ENCODE measurements around the gene C19orf81.

Gene C19orf81

GRCh38 chr19:50701367-50701985, 52.2 kb downstream of the C19orf81 start:
- H3K9me3 Mint-ChIP-seq: no peaks in the 10 kb centered on the region
- peaks cover 24% of the 10 kb centered on the region for H3K27me3 Mint-ChIP-seq (ENCODE audit: low read depth)
- no peaks in the 10 kb centered on the region for H3K4me1 Mint-ChIP-seq (ENCODE audit: low read depth)
- no peak overlapping the region for H3K27ac Mint-ChIP-seq
- H3K4me3 Mint-ChIP-seq: no peak overlapping the region
- H3K36me3 Mint-ChIP-seq (ENCODE audit: low read depth): no peaks in the 10 kb centered on the region

DNA sequence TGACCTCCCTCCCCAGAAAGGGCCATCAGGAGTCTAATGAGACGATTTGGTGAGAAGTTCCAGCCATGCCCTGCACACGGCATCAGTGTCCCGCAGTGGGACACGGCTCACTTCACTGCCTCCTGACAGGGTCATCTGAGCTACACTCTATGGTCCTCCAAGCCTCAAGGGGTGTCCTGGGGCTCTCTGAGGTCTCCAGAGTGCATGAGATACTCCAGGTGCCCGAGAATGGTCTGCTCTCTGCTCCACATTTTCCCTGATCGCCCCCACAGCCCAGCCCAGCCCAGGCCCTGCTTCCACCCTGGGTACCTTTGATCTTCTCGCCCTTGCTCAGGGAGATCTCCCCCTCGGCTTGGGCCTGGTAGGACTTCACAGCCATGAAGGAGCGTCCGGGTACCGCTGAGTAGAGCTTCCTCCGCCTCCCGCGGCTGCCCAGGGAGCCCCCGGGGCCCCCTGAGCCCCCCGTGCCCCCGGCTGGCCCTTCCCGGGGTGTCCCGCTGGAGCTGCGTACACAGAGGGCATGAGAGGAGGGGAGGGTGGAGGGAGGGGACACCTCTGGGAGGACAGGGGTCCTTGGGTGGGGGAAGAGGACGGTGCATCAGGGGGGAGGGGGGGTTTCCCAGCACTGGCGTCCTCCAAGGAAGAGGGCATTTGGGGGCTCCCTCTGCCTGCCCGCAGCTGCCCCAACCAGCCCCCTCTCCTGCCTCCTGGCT, 53.1 kb downstream of the C19orf81 start:
- Mint-ChIP-seq H3K27me3 (ENCODE audit: low read depth) (peaks cover 19% of the 10 kb centered on the region), H3K27ac (no peak overlapping the region), H3K36me3 (ENCODE audit: low read depth) (no peaks in the 10 kb centered on the region), H3K9me3 (no peaks in the 10 kb centered on the region), H3K4me3 (no peak overlapping the region), H3K4me1 (ENCODE audit: low read depth) (no peaks in the 10 kb centered on the region)

DNA sequence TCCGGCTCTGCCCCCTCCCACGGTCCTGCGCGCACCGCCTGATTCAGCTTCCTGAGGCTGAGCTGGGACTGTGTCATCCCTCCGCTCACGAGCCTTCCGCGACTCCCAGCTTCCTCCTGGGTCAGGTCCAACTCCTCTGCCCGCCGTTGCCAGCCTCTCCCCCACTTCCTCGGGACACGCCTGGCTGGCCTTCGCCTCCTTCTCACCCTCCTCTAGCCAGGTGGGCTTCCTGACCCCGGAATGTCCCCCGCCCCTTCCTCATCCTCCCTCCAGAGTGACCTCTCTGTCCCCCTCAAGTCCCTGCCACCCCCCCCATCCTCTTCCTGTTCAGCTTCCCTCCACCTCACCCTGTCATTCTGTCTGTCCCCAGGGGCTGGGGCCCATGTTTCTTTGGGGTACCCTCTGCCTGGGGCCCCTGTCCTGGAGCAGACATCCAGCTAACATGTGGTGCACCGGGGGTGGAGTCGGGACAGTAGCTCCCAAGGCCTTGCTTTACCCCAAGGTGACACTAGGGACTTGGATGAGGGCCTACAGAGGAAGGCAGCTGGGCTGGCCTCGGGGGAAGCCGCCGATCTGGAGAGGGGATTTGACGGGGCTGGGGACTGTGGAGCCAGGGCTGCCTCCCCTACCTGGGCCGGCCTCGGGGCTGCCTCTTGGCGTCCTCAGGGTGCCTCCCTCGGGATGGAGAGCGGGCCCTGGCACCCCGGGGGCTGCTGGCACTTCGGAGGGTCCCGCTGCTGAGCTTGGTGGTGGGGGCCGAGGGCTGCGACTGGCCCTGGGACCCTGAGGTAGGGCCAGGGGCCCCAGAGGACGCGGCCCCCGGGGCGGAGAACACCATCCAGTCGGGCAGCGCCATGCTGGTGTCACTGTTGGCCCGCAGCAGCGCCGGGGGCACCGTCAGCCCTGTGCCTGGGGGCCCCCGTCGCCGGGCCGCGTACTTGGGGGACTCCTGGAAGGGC, 53.9 kb downstream of the C19orf81 start:
- no peak overlapping the region for H3K27ac Mint-ChIP-seq
- no peaks in the 10 kb centered on the region for H3K9me3 Mint-ChIP-seq
- H3K4me1 Mint-ChIP-seq (ENCODE audit: low read depth): no peaks in the 10 kb centered on the region
- peaks cover 11% of the 10 kb centered on the region for H3K27me3 Mint-ChIP-seq (ENCODE audit: low read depth)
- no peaks in the 10 kb centered on the region for H3K36me3 Mint-ChIP-seq (ENCODE audit: low read depth)
- no peak overlapping the region for H3K4me3 Mint-ChIP-seq

DNA sequence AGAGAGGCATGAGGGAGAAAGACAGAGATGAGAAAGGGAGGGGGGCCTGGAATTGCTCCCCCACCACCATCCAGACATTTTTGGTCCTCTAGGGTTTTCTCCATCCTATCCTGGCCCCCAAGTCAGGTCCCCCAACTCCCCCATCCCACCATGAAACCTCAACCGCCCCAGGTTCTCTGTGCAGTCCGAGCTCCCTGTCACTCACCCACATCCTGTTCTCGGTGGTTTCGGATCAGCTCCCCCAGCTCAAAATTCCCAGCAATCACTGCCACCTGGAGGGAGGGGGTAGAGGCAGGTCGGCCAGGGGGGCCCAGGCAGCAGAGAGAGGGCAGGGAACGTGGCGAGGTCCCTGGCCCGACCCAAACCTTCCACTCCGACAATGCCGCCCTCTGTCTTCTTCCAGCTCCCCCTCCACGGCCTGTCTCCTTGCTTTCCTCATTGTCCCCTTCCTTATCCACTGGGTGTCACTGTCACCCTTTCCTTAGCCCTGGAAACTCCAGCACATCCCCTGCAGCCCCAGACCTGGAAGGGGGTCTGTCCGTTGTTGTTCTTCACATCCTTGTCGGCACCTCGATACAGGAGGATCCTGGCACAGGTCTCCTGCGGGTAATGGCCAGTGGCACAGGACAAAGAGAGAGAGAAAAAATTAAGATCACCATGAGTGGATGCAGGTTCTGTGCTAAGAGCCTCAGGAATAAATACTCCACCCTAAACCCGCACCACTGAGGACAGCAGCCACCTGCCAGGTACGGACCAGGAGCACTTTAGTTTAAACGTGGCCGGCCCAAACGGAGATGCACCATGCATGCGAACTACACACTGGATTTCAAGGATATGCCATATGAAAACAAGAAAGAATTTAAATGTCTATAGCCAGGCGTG, 54.9 kb downstream of the C19orf81 start:
- H3K4me1 Mint-ChIP-seq (ENCODE audit: low read depth): no peaks in the 10 kb centered on the region
- H3K27me3 Mint-ChIP-seq (ENCODE audit: low read depth): peaks cover 11% of the 10 kb centered on the region
- no peaks in the 10 kb centered on the region for H3K36me3 Mint-ChIP-seq (ENCODE audit: low read depth)
- H3K4me3 Mint-ChIP-seq: no peak overlapping the region
- no peak overlapping the region for H3K27ac Mint-ChIP-seq
- H3K9me3 Mint-ChIP-seq: no peaks in the 10 kb centered on the region

DNA sequence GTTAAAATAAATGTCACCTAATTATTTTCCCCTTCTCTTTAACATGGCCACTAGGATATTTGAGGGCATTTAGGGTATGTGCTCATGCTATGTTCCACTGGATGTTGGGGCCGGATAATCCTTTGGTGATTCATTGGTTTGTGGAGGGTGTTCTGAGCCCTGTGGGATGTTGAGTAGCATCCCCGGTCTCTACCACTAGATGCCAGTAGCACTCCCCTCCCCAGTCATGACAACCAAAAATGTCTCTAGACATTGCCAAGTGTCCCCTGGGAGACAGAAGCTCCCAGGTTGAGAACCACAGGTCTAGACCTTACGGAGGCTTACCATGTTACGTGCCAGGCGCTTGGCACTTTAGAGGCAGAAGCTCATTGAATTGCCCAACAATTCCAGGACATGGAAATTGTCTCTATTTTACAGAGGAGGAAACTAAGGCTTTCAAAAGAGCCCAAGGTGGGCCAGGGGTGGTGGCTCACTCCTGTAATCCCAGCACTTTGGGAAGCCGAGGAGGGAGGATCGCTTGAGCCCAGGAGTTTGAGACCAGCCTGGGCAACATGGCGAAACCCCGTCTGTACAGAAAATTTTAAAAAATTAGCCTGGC, 56.3 kb downstream of the C19orf81 start:
- no peak overlapping the region for H3K4me3 Mint-ChIP-seq
- peaks cover 8% of the 10 kb centered on the region for H3K27me3 Mint-ChIP-seq (ENCODE audit: low read depth)

GRCh38 chr19:50706387-50706786, 57.1 kb downstream of the C19orf81 start:
- Mint-ChIP-seq H3K27me3 (ENCODE audit: low read depth) (peaks cover 8% of the 10 kb centered on the region), H3K9me3 (no peaks in the 10 kb centered on the region), H3K36me3 (ENCODE audit: low read depth) (no peaks in the 10 kb centered on the region), H3K4me1 (ENCODE audit: low read depth) (no peaks in the 10 kb centered on the region), H3K4me3 (no peak overlapping the region), H3K27ac (no peak overlapping the region)

More for the DNA sequence above, 56.3 kb downstream of the C19orf81 start:
- H3K27ac Mint-ChIP-seq: no peak overlapping the region
- H3K36me3 Mint-ChIP-seq (ENCODE audit: low read depth): no peaks in the 10 kb centered on the region
- H3K9me3 Mint-ChIP-seq: no peaks in the 10 kb centered on the region
- H3K4me1 Mint-ChIP-seq (ENCODE audit: low read depth): no peaks in the 10 kb centered on the region

DNA sequence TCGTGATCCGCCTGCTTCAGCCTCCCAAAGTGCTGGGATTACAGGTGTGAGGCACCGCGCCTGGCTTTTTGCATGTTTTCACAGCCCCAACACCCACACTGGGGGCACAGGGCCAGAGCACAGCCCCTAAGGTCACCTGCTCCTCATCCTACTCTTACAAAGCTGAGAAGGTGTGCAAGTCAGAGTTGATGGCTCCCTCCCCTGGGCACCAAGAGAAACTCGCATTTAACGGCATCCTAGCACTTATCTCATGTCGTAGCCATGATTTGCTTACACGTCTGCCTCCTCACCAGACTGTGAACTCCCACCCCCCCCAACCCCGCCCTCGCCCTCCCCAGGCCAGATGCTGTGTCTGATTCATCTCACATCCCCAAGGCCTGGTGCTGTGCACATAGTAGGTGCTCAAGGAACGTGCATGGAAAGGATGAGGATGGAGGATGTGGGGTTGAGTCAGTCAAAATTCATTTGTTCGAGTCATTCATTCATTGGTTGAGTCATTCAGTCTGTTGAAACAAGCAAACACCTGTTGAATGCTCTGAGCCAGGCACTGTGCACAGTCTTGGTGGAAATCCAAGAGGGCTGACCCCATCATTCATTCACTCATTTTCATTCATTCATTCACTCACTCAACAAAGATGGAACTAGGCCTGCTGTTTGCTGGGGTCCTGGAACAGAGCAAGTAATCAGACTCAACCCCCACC, 59.1 kb downstream of the C19orf81 start:
- peaks cover 13% of the 10 kb centered on the region for H3K27me3 Mint-ChIP-seq (ENCODE audit: low read depth)

More for the DNA sequence above, 59.1 kb downstream of the C19orf81 start:
- no peaks in the 10 kb centered on the region for H3K4me1 Mint-ChIP-seq (ENCODE audit: low read depth)
- no peak overlapping the region for H3K4me3 Mint-ChIP-seq
- no peak overlapping the region for H3K27ac Mint-ChIP-seq
- H3K9me3 Mint-ChIP-seq: no peaks in the 10 kb centered on the region
- no peaks in the 10 kb centered on the region for H3K36me3 Mint-ChIP-seq (ENCODE audit: low read depth)
